ENCODE measurements around the gene NMRK1. TPM values are rescaled to one million over a fixed set of nuclear protein-coding genes. Genes with fewer than 3 reads are reported as not detected.

NMRK1 gene
- total RNA-seq, 1 donor from 2014 or later: 36.9 TPM

DNA sequence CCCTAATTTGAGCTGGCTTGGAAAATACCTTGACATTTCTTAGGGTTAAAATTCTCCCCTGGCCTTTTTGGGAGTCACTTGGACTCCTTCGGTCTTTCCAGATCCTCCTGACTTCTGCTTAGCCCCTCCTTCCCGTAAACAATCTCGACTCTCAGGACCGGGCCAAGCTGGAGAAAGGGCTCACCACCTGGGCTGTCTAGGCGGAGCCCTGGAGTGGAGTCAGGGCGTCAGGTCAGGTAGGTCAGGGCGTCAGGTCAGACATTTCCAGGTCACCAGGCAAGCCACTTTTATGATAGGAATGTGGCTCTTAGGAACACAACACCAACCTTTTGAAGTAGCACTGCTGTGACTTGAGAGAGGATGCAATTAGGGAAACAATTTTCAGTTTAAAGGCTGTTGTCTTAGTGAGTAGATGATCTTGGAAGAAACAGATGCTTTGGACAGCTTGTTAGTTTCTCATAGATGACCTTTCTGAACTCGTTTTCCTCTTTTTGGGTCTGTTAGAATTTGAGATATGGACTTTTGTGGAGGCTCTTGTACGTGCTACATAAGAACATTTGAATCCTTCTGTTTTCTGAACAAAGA, 13.1 kb upstream of the NMRK1 start:
- peak; percentile 14 for DNase-seq

GRCh38 chr9:75096796-75097195, 8.8 kb upstream of the NMRK1 start:
- no peak for DNase-seq

DNA sequence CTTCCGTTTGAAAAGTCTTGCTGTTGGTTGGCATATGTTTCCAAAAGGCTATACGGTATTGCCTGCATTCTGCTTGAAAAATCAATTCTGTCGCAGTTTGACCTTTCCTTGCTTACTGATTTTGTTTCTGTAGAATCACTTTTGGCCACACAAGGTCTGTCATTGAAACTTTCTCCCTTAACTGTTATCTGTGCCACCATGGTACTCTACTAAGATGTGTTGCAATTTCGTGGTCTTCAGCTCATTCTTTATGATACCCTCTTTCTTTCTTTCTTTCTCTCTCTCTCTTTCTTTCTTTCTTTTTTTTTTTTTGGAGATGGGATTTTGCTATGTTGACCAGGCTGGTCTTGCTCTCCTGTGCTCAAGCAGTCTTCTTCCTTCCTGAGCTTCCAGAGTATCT, 4.8 kb upstream of the NMRK1 start:
- DNase-seq: no peak

DNA sequence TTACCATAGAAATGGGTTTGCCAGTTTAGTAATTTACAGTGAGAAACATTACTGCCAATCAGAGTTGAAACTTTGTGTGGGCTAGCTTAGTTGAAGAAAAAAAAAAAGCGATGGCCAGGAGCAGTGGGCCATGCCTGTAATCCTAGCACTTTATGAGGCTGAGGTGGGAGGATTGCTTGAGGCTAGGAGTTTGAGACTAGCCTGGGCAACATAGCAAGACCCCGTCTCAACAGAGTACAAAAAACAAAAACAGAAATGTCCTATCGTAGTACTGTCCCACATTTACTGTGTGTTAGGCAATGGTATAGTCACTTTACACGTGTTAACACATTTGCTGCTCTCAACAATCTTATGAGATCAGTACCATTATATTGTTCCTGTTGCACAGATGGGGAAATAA, 2.6 kb upstream of the NMRK1 start:
- DNase-seq: no peak

- no peak for DNase-seq
These were observed 1.4 kb upstream of the NMRK1 start for GRCh38 chr9:75089373-75089766.

DNA sequence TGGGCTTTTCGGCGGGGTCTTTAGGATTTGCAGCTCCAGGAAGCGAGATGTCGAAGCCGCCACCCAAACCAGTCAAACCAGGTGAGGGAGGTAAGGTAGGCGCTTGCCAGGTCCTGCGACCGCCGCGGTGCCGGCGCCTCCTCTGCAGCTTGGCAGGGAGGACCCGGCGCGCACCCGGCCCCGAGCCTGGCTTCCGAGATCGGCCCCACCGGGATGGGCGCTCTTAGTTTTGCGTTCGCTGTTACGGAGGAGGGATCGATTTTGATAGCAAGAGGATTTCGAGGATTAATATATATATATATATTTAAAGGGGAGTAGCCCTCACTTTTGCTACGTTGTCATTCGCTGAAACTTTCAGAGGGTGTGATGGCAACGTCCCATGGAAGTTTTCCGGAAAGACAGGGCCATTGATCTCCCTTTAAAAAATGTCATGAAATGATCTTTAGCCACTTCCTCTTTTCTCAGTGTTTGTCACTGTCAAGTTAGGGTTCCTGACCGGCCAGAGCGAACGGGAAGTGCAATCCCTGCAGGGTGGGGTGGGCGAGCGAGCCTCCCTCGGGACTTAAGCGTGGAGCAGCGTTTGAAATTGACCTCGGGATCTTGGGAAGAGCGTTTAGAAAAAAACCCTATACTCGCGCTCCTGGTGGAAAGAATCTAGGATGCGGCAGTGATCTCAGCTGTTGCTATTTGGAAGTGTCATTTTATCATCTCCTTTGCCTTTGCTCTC, 854 bp upstream of the NMRK1 start:
- DNase-seq: peak; percentile 63

DNA sequence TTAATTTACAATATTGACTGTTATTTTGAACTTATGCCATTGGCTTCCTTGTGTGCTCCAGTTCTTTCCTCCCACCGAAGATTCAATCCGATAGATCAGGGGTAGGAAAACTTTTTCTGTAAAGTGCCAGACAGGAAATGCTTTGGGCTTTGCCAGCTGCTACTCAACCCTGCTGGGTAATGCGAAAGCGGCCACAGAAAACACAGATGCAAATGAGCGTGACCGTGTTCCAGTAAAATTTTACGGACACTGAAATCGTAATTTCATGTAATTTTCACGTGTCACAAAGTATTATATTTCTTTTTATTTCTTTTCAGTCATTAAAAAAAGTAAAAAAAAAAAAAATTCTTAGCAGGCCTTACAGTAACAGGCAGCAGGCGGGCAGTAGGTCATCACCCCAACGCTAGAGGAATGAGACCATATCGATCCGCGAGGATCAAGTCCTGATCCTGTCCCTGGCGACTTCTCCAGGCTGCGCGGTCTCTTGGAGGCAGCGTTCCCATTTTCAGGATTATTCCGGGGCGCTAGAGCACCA, 599 bp downstream of the NMRK1 start:
- DNase-seq: peak; percentile 72

DNA sequence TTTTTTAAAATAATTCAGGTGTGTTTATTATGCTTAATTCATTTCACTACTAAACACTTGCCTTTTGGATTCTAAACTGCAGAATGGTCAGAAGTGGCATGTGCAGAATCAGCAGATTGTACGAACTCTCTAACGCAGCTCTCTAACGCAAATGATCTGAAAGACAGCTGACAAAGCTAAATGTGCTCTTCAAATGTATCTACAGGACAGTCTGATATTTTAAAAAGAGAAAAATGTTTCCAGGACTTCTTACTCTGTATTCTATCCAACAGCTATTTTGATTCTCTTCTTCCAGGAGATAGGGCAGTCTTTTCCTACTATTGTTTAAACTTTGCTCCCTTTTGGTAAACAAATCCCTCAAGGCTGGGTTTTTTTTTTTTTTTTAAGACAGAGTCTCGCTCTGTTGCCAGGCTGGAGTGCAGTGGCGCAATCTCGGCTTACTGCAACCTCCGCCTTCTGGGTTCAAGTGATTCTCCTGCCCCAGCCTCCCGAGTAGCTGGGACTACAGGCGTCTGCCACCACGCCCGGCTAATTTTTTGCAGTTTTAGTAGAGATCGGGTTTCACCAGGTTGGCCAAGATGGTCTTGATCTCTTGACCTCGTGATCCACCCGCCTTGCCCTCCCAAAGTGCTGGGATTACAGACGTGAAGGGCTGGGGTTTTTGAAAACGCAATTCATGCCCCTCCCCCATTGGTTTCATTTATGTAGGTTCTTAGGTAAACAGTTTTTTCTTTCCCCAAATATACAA, 1.2 kb downstream of the NMRK1 start:
- DNase-seq: peak; percentile 39

DNA sequence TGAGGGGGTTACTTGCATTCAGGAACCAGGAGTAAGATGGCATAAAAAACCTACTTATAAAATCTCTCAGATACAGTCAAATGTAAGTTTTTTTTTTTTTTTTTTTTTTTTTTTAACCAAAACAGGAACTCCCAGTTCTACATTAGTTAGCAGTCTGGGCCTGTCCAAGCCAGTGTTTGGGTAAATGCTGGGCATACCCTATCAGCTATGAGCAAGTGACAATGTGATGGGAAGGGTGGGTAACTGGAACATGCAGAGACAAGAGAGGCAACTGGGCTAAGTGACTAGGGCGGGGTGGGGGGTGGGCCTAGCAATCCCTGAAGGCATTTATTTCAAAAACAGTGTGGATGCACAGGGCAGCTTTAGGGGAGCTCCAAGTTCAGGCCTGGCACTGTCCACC, 2.3 kb downstream of the NMRK1 start:
- DNase-seq: no peak

DNA sequence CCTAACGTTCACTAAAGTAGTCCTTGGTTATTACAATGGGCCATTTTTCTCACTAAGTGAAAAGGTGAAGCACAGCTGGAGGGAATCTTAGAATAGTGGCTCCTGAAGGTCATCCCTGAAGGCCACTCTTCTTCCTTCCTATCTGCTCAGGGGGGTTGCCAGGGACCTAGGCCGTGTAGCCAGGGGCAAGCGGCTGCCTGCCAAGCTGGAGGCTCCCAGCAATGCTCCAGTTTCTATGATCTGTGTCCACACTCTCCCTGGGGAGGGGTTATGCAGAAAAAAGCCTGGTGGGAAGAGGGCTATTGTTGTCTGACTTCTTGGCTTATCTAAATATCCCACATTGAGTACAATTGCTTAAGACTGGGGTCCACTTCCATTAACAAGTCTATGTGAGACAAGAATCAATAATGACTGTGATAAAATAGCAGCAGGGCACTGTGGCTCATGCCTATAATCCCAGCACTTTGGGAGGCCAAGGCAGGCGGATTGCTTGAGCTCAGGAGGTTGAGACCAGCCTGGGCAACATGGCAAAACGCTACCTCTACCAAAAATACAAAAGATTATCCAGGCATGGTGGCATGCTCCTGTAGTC, 3.8 kb downstream of the NMRK1 start:
- peak; percentile 34 for DNase-seq

- DNase-seq: no peak
These were observed 4.6 kb downstream of the NMRK1 start for GRCh38 chr9:75083188-75083970.

GRCh38 chr9:75081632-75082031, 6.3 kb downstream of the NMRK1 start:
- no peak for DNase-seq

GRCh38 chr9:75072895-75073294, 15.1 kb downstream of the NMRK1 start:
- no peak for DNase-seq

- no peak for DNase-seq
These were observed 16.3 kb downstream of the NMRK1 start for GRCh38 chr9:75071530-75072122.

DNA sequence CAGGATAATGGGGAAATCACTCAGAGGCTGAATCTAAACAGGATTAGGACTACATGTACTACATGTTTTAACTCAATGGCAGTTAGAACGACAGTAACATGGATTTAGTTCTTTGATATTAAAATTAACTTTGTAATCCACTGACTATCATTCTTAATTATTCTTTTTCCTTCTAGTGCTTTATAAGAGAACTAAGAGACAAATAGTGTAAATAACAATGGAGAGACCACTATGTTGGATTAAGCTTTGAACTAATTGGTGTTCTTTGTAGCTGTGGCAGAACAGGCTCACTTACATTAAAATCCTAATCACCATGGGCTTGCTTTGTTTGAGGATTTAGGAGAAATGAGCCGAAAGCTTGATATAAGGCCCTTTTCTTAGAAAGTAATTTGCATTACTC, 18.8 kb downstream of the NMRK1 start:
- no peak for DNase-seq

- DNase-seq: no peak
These were observed 20.1 kb downstream of the NMRK1 start for GRCh38 chr9:75067894-75068293.

GRCh38 chr9:75065510-75065909, 22.4 kb downstream of the NMRK1 start:
- DNase-seq: no peak

- no peak for DNase-seq
These were observed 23.5 kb downstream of the NMRK1 start for GRCh38 chr9:75064307-75065025.

DNA sequence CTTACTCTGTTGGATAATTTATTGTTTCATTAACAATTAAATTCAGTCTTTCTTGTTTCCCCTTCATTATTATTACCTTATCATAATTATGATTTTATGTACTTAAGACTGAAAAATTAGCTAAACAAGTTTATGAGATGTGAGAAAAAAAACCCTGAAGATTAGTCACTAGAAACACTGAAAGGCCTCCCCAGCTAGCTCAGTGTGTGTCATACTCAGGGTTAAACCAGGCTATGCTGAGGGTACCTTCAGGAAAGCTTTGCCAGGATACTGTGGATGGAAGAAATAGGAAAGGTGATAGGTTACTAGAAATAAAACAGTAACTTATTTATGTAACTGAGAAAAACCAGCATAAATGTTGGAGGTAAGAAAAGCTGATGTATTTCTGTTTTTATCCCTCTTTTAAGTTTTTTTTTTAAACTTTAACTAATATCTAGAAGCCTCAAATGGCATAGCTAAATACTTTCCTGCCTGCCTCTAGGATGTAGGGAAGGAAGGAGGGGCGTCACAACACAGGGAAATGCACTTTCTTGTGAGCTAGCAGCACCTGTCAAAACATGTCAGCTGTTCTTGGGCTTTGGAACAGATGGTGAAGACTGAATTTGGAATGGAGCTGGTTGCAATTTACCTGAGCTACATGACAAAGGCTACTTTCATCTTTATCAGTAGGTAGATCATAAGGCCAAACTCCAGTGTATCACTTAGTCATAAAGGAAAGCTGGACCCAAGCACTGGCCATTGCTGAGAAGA, 24.2 kb downstream of the NMRK1 start:
- DNase-seq: no peak

- no peak for DNase-seq
These were observed 26.8 kb downstream of the NMRK1 start for GRCh38 chr9:75061169-75061568.
